Retina (tissue), 1 donor: Measurements from ENCODE around the gene SMYD4.
"Not testable (repeated sequence)": the region's sequence is repeated elsewhere in the genome, so short reads cannot be mapped to it uniquely, and the experiment has no call there.

Experiments used
- DNase-seq: peaks from one replicate; pipeline ENCODE4 v3.0.0-alpha.2; 2016

Gene SMYD4

GRCh38 chr17:1829592-1830257 is at the start of gene SMYD4, which contains the start of gene RPA1:
Gene SMYD4 (minus strand): TSS chr17:1829902. CDS start chr17:1827994, 1,908 bp downstream.
Gene RPA1 (plus strand): TSS chr17:1830005. CDS start chr17:1830094, 89 bp downstream.
- peak; percentile 94 for DNase-seq

GRCh38 chr17:1878419-1879121 is 48.9 kb upstream of the SMYD4 start:
- DNase-seq: no peak

GRCh38 chr17:1875597-1875996 is 45.9 kb upstream of the SMYD4 start:
- no peak for DNase-seq

DNA sequence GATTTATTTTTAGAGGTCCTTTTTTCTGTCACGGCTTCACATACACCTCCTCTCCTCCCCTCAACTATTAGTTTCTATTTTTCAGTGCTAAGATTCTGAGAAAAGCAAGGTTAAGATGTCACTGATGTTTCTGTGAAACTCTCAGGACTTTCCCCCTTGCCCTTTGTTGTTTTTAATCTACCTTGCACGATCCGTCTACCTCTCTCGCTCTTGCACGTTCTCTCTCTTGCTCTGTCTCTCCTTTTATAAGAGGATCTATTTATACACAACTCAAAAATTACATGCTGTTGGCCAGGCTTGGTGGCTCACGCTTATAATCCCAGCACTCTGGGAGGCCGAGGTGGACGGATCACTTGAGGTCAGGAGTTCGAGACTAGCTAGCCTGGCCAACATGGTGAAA is 43.7 kb upstream of the SMYD4 start:
- DNase-seq: no peak

DNA sequence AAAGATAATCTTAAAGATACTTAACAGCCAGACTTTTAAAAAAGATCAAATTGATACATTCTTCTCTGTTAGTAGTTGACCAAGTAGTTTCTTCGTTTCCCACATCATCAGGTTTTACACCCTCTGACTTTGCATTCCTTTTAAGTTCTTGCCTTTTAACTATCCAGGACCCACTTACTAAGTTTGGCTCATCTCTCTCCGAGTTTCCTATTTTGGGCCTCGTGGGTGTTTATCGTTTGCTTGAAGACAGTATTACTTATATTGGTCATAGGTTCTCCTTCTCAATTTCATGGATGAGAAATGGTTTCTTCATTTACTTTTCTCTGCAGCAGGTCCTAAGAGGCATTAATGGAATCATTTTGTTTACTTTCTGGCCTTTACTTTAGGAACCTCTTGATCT is 43.3 kb upstream of the SMYD4 start:
- DNase-seq: no peak

- DNase-seq: no peak
These were observed 42.6 kb upstream of the SMYD4 start for GRCh38 chr17:1872254-1872653.

DNA sequence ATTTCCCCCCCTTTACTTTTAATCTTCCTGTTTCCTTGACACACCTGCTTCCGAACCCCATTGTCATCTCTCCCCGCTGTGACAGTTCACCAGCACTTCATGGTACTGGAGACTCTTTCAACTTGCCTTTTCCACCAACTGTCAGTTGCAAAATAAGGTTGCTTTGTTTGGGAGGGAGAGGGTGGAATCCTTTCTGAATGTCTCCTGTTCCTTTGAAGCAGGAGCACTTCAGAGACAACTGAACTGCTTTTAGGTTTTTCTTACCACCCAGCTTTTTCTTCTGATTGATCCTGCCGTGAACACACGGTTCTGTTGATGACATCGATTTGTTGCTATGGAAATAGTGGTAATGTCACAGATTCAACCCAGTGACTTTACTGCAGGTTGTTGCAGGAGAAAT is 42.1 kb upstream of the SMYD4 start:
- DNase-seq: no peak

DNA sequence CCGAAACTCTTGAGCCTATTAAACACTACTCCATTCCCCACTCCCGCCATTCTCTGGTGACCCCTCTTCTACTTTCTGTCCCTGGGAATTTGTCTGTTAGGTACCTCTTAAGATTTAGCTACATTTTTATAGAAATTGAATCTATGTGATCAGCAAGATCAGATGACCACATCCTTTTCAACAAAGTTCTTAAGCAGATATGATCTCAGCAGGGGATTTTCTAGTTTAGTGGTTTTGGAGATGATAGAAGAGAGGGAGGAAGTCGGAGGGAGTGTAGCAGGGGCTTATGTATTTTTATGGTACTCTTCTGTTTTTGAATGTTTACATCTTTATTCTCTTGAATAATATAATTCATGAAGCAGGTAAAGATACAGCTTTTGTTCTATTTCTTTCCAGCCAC is 40.9 kb upstream of the SMYD4 start:
- no peak for DNase-seq

DNA sequence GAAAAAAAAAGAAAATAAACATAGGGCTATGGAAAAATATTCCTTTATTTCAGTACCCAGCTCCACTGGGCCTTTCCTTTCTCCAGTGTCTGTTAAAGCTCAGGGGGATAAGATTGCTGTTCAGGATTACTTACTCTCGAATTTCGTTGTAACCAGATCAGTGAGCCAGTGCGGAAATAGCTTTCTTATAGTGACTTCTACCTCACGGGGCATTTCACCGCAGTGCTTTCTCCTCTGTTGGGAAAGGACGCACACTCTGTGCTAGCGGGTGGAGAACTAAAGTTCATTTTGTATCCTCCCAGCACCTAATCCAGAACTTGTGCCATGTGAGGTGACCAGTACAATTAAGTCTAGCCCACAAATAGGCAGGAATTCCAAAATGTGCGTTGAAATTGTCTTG is 38.4 kb upstream of the SMYD4 start:
- DNase-seq: no peak

DNA sequence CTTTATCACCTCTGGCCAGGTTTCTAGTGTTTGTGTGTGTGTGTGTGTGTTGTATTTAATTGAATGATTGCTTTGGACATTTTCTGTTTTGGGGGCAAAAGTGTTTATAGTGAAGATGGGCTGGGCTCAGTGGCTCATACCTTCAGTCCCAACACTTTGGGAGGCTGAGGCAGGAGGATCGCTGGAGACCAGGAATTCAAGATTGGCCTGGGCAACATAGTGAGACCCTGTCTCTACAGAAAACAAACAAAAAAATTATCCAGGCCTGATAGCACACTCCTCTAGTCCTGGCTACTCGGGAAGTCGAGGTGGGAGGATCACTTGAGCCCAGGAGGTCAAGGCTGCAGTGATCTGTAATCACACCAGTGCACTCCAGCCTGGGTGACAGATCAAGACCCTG is 37.6 kb upstream of the SMYD4 start:
- no peak for DNase-seq

GRCh38 chr17:1865252-1866037 is 35.7 kb upstream of the SMYD4 start:
- DNase-seq: no peak

DNA sequence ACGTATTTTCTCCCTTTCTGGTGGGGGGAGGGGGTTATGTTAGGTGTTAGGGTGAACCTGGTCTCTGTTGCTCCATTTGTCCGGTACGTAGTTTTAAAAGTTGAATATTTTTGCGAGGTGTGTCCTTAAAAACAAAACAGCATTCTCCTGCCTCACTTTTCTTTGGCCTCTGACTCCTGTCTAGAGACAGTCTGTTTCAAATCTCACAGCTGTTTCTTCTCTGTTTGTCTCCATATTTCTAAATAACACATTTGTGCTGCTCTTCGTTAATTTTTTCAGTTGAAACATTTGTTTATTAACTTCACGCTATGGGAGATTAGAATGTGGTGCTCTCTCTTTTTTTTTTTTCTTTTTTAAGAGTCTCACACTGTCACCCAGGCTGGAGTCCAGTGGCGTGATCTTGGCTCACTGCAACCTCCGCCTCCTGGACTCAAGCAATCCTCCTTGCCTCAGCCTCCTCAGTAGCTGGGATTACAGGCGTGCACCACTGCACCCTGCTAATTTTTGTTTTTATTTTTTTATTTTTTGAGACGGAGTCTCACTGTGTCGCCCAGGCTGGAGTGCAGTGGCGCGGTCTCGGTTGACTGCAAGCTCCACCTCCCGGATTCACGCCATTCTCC is 31.8 kb upstream of the SMYD4 start:
- DNase-seq: no peak

GRCh38 chr17:1860978-1861377 is 31.3 kb upstream of the SMYD4 start:
- DNase-seq: no peak

DNA sequence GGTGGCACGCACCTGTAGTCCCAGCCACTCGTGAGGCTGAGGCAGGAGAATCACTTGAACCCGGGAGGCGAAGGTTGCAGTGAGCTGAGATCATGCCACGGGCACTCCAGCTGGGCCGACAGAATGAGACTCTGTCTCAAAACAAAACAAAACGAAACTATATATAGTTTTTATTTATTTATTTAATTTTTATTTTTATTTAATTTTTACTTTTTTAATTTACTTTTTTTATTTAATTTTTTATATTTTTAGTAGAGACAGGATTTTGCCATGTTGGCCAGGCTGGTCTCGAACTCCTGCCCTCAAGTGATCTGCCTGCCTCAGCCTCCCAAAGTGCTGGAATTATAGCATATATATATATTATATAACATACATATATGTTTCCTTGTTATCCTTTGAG is 26.8 kb upstream of the SMYD4 start:
- DNase-seq: not testable (repeated sequence)

- DNase-seq: no peak
These were observed 24.0 kb upstream of the SMYD4 start for GRCh38 chr17:1853698-1854097.

DNA sequence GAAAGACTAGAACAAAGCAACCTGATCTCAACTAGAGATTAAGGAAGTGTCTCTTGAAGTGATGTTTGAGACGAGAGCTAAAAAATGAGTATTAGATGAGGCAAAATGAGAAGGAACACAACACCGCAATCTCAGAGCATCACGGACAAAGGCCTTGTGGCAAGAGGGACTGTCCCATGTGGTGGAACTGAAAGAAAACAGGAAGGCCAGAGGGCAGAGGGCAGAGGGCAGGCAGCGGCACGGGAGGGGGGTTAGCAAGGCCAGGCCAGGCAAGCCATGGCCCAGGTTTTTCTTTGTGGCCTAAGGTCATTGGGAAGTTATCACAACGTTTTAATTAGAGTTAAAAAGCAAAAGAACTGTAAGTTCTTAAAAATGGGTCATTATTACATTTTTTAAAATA is 22.6 kb upstream of the SMYD4 start:
- DNase-seq: no peak

DNA sequence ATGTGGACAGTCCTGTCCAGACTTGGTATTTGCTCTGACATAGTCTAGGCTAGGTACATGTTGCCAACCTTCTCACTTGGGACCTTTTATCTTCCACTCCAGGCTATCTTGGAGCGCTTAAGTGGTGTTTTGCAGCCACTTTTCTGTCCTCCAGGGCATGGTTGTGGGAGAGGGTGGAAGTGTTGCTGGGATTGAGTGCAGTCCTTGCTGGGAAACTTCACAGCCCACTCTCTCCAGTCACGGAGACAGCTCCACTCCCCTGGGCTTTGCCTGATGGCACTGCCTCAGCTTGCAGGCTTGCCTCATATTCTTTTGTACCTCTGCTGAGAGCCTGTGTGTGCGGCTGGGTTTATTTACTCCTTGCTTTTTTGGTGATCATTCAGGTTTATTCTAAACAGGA is 17.5 kb upstream of the SMYD4 start:
- DNase-seq: peak; percentile 44

- DNase-seq: no peak
These were observed 14.2 kb upstream of the SMYD4 start for GRCh38 chr17:1843947-1844346.

GRCh38 chr17:1839516-1839915 is 9.8 kb upstream of the SMYD4 start:
- no peak for DNase-seq

GRCh38 chr17:1834380-1835149 is 4.9 kb upstream of the SMYD4 start:
- no peak for DNase-seq

DNA sequence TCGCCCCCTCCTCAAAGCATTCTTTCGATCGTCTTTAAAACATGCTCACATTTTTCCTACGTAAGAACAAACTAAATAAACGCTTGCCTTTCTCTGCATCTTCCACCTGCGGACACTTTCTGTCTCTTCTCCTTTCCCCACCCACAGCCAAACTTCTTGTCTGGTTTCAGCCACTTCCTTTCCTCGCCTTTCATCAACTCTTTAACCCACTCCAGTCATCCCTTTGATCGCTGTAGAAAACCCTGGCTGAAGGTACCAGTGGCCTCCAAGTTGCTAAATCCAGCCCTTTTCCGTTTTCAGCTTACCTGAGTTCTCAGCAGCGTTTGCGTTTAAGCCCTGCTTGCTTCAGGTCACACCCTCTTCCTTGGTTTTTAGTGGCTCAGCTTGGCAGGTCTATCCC is 586 bp upstream of the SMYD4 start:
- peak; percentile 45 for DNase-seq

- DNase-seq: no peak
These were observed 498 bp downstream of the SMYD4 start for GRCh38 chr17:1829216-1829591.
